Activated T-cell treated with anti-CD3 and anti-CD28 coated beads for 4 hours (primary cell): ENCODE data around the gene TMEFF2.
"Not testable (repeated sequence)": the region's sequence is repeated elsewhere in the genome, so short reads cannot be mapped to it uniquely, and the experiment has no call there.

Experiments
- DNase-seq: peaks from one replicate; pipeline ENCODE4 v3.0.0-alpha.2; 2020

The TMEFF2 gene

GRCh38 chr2:192127434-192127833, 67.3 kb downstream of the TMEFF2 start:
- no peak for DNase-seq

DNA sequence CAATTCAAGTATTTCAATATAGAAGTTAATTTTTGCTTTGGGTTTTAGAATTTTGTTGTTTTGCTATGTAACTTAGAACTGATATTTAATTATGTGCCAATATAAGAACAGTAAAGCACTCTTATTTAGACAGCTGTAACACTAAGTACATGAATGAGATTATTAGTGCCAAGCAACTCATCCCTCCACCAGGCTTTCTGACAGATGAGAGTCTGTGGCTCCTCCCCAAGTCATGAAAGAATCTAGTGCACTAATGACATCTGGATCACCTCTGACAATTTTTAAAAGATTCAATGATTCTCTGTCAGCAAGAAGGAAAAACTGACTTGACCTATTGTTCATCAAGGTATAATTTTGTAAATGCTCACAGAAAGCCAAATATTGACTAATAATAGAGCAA, 67.8 kb downstream of the TMEFF2 start:
- no peak for DNase-seq

DNA sequence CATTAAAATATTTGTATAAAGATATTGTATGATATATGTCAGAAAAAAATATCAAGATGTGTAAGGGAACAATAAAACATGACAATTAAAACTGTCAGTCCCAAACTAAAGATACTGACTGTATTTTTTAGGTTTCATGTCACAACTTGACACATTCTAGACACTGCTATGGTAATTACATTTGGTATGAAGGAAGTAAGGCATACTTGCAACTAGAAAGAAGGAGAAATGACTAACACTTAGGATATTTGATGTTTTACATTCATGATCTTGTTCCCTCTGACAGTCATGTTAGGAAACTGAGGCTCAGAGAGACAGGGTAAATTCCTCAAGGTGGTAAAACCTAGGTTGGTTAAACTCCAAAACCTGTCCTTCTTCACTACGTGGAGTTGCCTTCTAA, 68.3 kb downstream of the TMEFF2 start:
- DNase-seq = no peak

DNA sequence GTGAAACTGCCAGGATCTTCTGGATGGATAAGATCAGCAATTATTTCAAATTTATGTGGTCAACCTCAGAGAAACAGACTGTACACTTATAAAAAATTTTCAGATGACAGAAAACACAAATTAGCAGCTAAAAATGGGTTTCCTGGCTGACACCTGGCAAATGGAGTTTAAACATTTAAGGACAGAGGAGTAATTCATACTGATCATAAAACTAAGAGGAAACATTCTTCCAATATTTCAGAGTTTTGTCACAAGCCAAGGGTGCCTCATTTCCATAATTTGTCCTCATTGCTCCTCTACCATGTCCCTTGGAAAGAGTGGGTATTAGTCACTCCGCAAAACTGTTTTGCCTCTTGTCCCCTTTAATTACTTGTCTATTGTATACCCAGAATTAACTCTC, 70.2 kb downstream of the TMEFF2 start:
- DNase-seq = no peak

GRCh38 chr2:192123847-192124246, 70.9 kb downstream of the TMEFF2 start:
- DNase-seq = no peak

- no peak for DNase-seq
These were observed 71.8 kb downstream of the TMEFF2 start for GRCh38 chr2:192122946-192123345.

DNA sequence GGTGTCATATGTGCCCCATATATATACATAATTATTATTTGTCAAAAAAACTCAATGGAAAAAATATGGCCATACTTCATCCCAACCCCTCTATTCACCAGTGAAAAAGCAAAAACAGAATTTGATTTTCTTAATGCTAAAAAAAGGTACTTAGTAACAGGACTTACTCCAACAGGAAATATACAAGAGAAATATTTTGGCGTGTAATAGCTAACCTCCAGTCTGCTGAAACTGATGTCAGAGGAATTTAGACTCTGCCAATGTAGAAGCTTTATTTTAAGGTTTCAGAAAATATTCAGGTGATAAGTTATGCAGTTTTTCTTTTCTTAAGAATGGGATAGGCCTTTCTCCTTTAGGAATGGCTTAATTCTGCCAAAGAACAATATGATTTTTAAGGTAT, 72.6 kb downstream of the TMEFF2 start:
- DNase-seq = no peak

DNA sequence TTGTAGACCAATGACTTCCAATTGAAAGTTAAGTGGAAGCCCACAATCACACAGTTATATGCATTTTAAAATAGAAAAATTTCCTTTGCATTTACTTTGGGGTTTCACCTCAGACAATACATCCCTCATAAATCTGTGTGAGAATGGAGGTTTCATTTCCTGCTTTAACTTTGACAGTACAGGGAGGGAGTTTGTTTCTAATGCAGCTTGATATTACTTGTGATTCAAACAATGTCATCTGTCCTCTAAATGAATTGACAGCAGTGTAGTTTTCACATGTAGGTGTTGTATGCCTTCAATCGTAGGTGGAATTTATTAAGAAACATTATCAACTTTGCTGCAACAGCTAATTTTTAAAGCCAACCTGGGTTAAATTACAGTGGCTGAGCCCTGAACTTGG, 75.2 kb downstream of the TMEFF2 start:
- DNase-seq = no peak

- DNase-seq = no peak
These were observed 77.0 kb downstream of the TMEFF2 start for GRCh38 chr2:192117705-192118104.

- DNase-seq = not testable (repeated sequence)
These were observed 83.2 kb downstream of the TMEFF2 start for GRCh38 chr2:192111536-192111935.

DNA sequence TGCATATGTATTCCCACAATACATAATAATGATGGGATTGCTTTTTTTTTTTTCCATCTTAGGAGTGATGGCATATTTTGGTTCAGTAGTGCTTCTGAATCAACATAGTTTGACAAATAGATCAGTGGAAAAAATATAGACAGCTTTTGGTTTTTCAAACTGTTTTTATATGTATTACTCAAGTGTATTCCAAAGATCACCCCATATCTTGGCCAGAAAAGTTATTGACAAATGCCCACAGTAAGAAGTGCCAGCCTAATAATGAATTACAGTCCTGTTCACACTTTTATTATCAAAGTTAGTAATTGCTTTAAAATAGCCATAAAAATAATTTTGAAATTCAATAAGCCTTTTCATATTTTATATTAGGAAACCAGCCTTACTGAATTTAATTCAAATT, 95.0 kb downstream of the TMEFF2 start:
- DNase-seq = no peak

DNA sequence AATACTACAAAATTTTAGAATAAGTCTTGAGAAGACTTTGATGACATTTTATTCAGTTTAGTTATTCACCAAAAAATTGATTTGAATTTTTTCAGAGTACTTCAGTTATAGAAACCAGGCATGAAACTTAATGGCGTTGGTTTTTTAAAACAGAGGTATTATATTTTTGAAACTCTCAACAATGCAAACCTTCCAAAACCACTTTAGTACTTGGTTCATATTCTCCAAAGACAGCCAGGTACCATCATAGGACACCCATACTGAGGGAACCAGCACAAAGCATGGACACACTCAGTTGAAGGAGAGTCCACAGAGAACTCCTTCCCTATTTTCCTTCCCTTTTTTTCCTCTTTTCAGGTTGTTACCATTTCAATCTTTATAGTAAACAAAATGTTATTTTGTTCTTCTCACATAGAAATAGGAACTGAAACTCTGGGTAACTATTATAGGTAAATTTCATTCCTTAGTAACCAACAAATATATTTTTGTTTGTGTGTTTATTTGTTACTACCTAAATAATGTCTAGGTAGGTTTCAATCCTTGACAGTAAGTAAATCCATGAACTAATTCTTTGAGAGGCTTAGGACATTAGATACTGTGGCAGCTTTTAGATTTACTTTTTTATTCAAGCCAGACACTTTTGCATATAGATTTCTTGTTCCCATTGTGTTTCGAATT, 95.8 kb downstream of the TMEFF2 start:
- no peak for DNase-seq

DNA sequence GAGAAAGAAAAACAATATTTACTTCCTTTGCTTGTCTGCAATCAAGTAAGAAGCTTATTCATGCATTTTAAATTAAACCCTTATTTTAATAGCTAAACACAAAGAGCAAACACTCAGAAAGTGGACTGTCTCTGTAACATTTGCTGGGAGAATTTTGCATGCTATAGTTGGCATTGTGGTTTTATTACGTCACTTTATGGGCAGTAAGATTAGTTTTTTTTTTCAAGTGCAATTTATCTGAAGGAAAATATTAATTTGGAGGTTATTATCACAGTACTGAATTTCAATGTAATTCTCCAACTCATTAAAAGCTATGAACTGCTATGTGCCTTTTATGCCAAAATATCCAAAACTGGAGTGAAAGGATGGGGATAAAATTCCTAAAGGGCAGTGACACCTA, 103.3 kb downstream of the TMEFF2 start:
- no peak for DNase-seq

GRCh38 chr2:192090911-192091310, 103.8 kb downstream of the TMEFF2 start:
- DNase-seq = no peak

GRCh38 chr2:192087398-192087958, 107.3 kb downstream of the TMEFF2 start:
- DNase-seq = no peak

DNA sequence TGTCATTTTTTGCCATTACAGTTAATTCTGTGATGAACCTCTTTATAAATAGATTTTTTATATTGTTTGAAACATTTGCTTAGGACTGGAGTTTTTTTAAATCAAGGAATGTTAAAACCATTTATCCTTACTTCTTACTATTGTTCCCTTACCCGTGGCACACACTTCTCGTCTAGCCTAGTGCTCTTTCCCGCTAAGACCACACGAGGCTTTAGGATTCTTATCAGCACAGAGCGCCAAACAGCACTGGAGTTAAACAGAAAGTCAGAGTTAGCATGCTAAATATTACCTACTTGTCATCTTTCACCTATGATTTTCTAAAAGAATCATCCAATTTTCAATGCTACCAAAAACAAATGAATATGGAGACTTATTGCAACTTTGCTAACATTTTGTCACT, 112.6 kb downstream of the TMEFF2 start:
- no peak for DNase-seq

- not testable (repeated sequence) for DNase-seq
These were observed 114.6 kb downstream of the TMEFF2 start for GRCh38 chr2:192080096-192080495.

- no peak for DNase-seq
These were observed 120.9 kb downstream of the TMEFF2 start for GRCh38 chr2:192073878-192074277.

GRCh38 chr2:192072778-192073177, 122.0 kb downstream of the TMEFF2 start:
- no peak for DNase-seq

DNA sequence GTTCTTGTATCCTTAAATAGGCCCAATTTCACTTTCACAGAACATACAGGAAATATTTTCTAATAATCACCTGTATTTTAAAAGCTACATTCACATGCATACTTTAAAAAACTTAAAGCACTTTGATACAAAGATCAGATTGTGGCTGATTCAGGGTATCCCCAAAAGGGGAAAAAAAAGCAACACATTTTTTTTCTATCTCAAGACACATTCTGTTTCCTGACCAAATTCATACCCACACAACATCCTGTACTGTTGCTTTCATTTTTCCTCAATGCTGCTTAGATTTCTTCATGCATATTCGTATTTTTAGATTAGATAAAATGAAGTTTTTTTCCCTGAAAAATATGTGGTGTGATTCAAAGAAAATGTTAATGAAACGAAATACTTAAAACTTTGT, 122.5 kb downstream of the TMEFF2 start:
- DNase-seq = no peak

GRCh38 chr2:192070099-192070498, 124.6 kb downstream of the TMEFF2 start:
- no peak for DNase-seq

DNA sequence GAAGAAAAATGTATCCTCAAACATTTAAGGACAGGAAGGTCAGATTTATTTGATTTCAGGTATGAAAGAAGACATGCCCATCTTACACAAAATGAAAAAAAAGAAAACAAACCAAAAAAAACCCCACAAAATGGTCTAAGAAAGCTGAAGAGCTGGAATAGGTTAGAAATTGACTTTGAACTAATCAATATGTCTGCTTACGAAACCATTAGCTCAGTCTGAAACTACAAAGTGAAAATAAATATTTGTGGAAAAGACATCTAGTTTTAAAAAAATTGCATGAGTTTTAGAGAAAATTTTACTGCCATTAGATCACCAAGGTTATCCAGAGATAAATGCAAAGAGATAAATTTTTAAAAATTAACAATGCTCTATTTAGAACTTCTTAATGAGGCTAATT, 125.3 kb downstream of the TMEFF2 start:
- no peak for DNase-seq

- DNase-seq = no peak
These were observed 125.8 kb downstream of the TMEFF2 start for GRCh38 chr2:192068966-192069365.

DNA sequence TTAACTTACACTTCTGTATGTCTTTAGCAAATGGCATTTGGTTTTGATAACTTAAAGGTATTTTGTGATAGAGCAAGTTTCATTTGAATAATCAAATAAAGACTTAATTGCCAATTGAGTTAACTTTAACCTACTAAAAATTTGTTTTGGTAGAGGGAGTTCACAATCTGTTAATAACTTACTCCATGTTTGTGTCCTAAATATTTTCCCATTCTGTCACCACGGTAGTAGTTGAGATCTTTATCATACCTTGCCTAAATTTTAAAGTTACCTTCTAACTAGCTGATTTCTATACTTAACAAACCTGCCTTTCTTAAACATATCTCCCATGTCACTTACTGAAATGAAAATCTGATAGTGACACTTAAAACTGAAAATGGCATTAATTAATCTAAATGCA, 127.1 kb downstream of the TMEFF2 start:
- no peak for DNase-seq

DNA sequence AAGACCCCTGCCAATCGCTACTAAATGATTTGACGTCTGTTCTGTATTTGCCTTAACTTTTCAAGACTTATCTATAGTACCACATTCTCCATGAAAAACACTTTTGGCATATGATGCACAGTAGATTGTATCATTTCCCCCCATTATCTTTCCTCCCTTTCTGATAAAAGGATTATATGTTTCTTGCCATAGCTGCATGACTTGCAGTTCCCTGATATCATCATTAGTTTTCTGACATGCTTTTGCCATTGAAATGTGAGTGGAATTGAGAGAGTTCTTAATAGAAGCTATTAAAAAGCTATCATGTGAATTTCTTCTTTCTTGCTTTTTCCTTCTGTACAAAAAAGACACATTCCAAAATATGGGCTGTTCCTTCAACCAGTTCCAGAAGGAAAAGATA, 130.3 kb downstream of the TMEFF2 start:
- no peak for DNase-seq
